IPS-NIHi7 (cell line): Measurements from ENCODE around the gene CEBPG.

Source experiments
- DNase-seq: peaks from one replicate; pipeline ENCODE4 v3.0.0; 2012; ENCODE audit warnings: mixed read lengths; ENCODE audit errors: extremely low spot score

Gene CEBPG

DNA sequence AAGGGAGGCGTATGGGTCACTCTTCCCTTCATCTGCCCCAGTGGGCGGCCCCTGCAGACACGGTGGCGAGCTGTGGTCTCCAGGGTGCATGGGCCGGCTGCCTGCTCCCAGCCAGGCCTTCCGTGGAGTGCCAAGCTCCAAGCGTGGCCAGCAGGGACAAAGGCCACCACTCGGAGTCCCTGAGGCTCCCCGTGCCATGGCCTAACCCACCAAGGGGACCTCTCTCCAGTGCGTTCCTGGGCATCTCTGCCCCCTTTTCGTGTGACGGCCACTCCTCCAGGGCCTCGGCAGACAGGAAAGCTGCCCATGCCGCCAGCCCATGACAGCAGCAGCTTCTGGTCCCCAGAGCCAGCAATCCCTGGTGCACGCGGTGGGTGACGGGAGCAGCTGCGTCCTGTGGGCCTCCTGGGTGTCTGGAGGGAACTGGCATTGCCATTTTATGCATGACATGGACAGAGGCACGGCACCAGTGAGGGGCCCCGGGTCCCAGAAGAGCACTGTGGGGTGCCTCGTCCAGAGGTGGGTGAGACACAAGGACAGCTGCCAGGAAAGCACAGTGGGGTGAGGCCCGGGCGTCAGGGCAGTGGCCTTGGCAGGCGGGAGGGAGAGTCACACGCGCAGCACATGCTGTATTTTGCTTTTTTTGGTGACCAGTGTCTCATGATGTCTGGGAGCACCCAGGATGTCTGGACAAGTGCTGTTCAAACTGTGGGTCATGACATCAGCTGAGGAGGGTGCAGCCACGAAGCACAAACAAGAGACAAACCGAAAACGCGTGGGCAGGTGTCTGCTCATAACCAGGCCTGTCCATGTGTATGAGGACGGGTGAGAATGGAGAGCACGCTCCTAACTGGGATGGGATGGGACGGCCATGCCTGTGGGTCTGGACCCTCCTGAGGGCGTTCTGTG is 32.3 kb downstream of the CEBPG start:
- DNase-seq = no peak

GRCh38 chr19:33406521-33407139 is 33.1 kb downstream of the CEBPG start:
- DNase-seq = peak; percentile 94

- no peak for DNase-seq
Observed at GRCh38 chr19:33407140-33407551, 33.6 kb downstream of the CEBPG start.

GRCh38 chr19:33407716-33408115 is 34.2 kb downstream of the CEBPG start:
- no peak for DNase-seq

GRCh38 chr19:33408116-33408515 is 34.6 kb downstream of the CEBPG start:
- no peak for DNase-seq

- DNase-seq = no peak
Observed at GRCh38 chr19:33408538-33409434, 35.3 kb downstream of the CEBPG start.

DNA sequence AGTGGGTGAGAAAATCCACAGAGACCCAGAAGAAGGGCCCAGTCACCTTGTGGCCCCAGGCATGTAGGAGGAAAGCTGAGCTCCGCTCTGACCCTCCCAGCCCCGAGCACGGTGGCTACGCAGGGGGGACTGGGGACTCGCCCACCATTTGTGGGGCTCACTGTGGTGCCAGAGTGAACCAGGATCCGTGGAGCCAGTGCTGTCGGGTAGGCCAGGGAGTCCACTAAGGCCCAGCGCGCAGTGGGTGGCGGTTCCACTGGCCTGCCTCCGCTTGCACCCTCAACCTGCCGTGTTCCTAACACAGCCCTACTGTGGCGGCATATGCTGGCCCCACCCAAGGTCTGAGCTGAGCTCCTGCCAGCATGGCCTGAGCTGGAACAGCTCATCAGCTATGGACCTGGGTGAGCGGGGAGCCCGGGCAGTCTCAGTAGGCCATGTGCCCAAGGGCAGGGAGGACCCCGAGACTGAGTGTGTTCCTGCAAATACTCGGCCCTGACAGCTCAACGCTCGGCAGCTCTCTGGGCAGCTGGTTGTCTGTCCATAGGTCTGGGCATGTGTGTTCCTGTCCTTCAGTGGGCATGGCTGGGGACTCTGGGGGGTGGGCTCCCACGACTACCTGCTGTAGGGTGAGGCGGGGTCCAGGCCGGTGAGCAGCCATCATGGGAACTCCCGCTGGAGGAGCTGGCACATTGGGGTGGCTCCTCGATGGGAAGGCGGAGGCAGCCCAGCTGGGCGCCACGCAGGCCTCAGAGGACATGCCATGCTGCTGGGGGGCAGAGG is 36.6 kb downstream of the CEBPG start:
- DNase-seq = no peak

DNA sequence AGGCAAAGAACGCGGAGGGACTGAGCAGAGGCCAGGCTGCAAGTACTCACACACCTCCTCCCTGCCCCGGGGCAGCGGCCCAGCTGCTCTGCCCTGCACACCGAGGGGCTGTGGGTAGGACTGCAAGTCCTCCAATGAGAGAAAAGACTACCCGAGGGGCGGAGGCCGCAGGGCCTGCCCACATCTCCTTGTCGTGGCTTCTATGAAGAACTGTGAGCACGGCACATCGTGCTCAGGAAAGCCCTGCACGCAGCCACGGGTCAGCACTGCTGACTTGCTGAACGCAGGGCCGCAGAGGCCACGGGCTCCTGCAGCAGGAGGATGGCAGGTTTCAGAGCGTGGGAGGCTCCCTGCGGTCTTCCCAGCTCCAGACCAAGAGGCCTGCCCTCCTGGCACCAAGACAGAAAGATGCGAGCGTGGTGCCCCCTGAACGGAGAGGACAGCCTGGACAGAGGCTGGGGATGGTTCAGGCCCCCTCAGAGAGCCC is 37.4 kb downstream of the CEBPG start:
- DNase-seq = no peak

DNA sequence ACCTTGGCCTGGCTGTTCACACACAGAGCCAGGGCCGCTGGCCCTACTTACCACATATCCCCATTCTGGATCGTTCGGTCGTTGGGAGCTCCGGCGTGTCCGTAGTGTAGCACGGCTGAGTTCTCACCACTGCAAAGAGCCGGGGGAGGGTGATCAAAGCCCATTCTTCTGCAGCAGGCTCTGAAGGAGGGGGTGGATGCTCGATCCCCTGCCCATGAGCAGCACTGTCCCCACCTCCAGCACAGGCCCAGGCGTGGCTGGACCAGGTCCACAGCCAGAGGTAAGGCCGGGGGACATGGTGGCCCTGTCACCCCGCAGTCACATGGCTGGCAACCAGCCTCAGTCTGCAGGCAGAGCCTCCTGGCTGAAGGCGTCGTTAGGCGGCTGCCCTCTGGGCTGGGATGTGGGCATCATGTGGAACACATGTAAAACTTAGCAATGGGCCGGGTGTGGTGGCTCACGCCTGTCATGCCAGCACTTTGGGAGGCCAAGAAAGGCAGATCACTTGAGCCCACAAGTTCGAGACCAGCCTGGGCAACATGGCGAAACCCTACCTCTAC is 38.2 kb downstream of the CEBPG start:
- DNase-seq = no peak

- DNase-seq = no peak
Observed at GRCh38 chr19:33412601-33413425, 39.3 kb downstream of the CEBPG start.

DNA sequence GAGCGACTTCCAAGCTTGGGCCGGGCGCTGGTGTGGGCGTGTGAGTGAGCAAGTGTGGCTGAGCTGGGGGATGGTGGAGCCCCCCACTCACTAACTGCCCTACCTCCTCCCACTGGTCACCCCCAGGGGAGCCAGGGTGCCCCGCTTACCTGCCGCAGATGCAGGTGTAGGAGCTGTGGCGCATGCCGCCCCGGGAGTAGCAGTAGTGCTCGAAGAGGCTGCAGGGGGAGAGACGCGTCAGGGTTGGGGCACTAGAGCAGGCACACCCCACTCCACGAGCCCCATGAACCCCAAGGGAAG is 39.9 kb downstream of the CEBPG start:
- DNase-seq = no peak

GRCh38 chr19:33413868-33414666 is 40.6 kb downstream of the CEBPG start:
- no peak for DNase-seq

DNA sequence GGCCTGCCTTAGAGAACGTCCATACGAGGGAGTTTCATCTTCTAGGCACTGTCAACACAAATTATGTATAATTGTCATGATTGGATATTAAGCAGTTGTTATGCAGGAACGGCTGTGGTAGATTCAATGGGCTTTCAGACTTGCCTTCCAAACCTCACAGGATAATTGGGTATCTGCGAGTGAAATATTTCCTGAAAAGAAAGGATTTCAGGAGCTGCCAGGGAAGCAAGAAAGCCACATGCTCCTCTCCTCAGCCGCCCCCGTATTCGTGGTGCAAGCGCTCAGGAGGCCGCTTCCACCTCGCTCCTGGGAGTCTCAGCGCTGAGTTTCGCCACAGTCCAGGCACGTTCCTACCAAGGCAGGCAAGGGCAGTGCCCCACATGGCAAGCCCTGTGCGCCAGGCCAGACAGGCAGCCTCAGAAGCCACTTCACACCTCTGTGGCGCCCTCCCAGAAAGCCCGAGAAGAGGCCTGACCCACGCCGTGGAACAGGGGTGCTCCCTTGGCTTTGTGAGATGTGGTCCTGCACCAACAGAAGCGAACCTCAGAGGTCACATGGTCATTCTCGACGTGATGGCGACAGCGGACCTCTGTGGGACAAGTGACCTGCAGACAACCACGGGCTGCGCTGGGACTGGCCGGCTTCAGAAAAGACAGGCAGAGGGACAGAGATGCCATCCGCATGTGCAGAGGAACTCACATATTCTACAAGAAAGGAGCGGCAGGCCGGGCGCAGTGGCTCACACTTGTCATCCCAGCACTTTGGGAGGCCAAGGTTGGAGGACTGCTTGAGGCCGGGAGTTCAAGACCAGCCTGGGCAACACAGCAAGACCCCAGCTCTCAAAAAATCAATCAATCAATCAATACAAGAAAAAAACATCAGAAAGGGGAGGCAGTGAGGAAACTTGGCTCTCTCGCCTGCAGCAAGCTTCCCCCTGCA is 41.4 kb downstream of the CEBPG start:
- DNase-seq = no peak

GRCh38 chr19:33416307-33417215 is 43.1 kb downstream of the CEBPG start:
- peak; percentile 89 for DNase-seq

- DNase-seq = no peak
Observed at GRCh38 chr19:33417751-33418150, 44.2 kb downstream of the CEBPG start.

- DNase-seq = no peak
Observed at GRCh38 chr19:33418461-33418860, 45.0 kb downstream of the CEBPG start.
